Measurements from ENCODE around the gene SYTL5. TPM values are rescaled to one million over a fixed set of nuclear protein-coding genes. Genes with fewer than 3 reads are reported as not detected.
A peak's percentile ranks its signal among the peaks of the same experiment; 100 is the strongest.

Gene SYTL5
- total RNA-seq, 1 donor from 2014 or later = 8.4 TPM

DNA sequence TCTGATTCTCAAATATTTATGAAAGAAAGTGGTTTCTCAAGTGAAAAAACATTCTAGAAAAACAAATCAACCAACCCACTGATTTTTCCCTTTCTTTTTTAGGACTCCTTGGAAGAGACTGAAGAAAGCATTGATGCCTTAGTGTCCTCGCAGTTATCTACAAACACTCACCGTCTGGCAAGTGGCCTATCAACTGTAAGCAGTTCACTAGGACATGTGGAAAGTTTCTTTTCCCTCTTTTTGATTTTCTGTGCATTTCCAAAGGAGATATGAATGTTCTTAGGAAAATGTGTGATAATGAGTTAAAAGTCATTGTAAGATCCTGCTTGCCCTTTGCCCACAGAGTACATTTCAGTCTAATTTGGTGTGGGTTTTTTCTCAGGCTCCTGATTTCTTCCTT is 95.9 kb downstream of the SYTL5 start:
- Mint-ChIP-seq H3K4me1 (ENCODE audit: low read depth, unreplicated experiment) (no peaks in the 10 kb centered on the region), H3K4me3 (ENCODE audit: unreplicated experiment) (no peak overlapping the region), H3K36me3 (ENCODE audit: low read depth, unreplicated experiment) (no peaks in the 10 kb centered on the region), H3K27ac (ENCODE audit: unreplicated experiment) (no peak overlapping the region), H3K9me3 (ENCODE audit: unreplicated experiment) (no peaks in the 10 kb centered on the region), H3K27me3 (ENCODE audit: low read depth, unreplicated experiment) (no peaks in the 10 kb centered on the region)
- Histone ChIP-seq H2AFZ (ENCODE audit: low read depth, low read length) (no peak overlapping the region), H3K4me1 (ENCODE audit: insufficient read depth, low read length) (no peaks in the 10 kb centered on the region), H3K4me2 (ENCODE audit: low read length) (no peak overlapping the region), H3K9me3 (ENCODE audit: insufficient read depth, low read depth, low read length) (no peaks in the 10 kb centered on the region), H3K36me3 (ENCODE audit: insufficient read depth, low read length) (peaks cover 2% of the 10 kb centered on the region), H3K27ac (ENCODE audit: low read depth, low read length) (no peak overlapping the region), H3K27me3 (ENCODE audit: insufficient read depth, low read length) (no peaks in the 10 kb centered on the region), H3K4me3 (ENCODE audit: insufficient read depth, low read depth, low read length) (no peak overlapping the region), H3K9ac (ENCODE audit: low read length) (no peak overlapping the region), H4K20me1 (ENCODE audit: insufficient read depth, low read length) (no peaks in the 10 kb centered on the region), H3K79me2 (ENCODE audit: insufficient read depth, low read length) (no peaks in the 10 kb centered on the region)
- FAIRE-seq (peak; percentile 32), DNase-seq (ENCODE audit: low read depth) (no peak)
- TF ChIP-seq CTCF (IDR thresholded peaks at IDR 0.05; ENCODE audit: insufficient read depth, low read depth, low read length) = no peak
- no peak for TF ChIP-seq EZH2 (IDR thresholded peaks at IDR 0.05; ENCODE audit: insufficient read depth, low read length)

GRCh38 chrX:38102875-38103274 is 96.5 kb downstream of the SYTL5 start:
- no peaks in the 10 kb centered on the region for H3K36me3 Mint-ChIP-seq (ENCODE audit: low read depth, unreplicated experiment)
- Histone ChIP-seq H3K79me2 (ENCODE audit: insufficient read depth, low read length) (no peaks in the 10 kb centered on the region), H2AFZ (ENCODE audit: low read depth, low read length) (no peak overlapping the region), H3K4me2 (ENCODE audit: low read length) (no peak overlapping the region), H3K4me3 (ENCODE audit: insufficient read depth, low read depth, low read length) (no peak overlapping the region), H3K4me1 (ENCODE audit: insufficient read depth, low read length) (no peaks in the 10 kb centered on the region), H3K27ac (ENCODE audit: low read depth, low read length) (no peak overlapping the region), H4K20me1 (ENCODE audit: insufficient read depth, low read length) (no peaks in the 10 kb centered on the region), H3K9me3 (ENCODE audit: insufficient read depth, low read depth, low read length) (no peaks in the 10 kb centered on the region), H3K27me3 (ENCODE audit: insufficient read depth, low read length) (no peaks in the 10 kb centered on the region), H3K9ac (ENCODE audit: low read length) (no peak overlapping the region), H3K36me3 (ENCODE audit: insufficient read depth, low read length) (peaks cover 2% of the 10 kb centered on the region)
- DNase-seq (ENCODE audit: low read depth) = peak; percentile 49
- H3K4me1 Mint-ChIP-seq (ENCODE audit: low read depth, unreplicated experiment) = no peaks in the 10 kb centered on the region
- H3K9me3 Mint-ChIP-seq (ENCODE audit: unreplicated experiment) = no peaks in the 10 kb centered on the region
- H3K27me3 Mint-ChIP-seq (ENCODE audit: low read depth, unreplicated experiment) = no peaks in the 10 kb centered on the region
- no peak overlapping the region for H3K4me3 Mint-ChIP-seq (ENCODE audit: unreplicated experiment)
- TF ChIP-seq EZH2 (IDR thresholded peaks at IDR 0.05; ENCODE audit: insufficient read depth, low read length) (no peak), CTCF (IDR thresholded peaks at IDR 0.05; ENCODE audit: insufficient read depth, low read depth, low read length) (no peak)
- no peak for FAIRE-seq
- no peak overlapping the region for H3K27ac Mint-ChIP-seq (ENCODE audit: unreplicated experiment)

GRCh38 chrX:38103857-38104812 is 97.8 kb downstream of the SYTL5 start:
- no peak overlapping the region for H3K4me3 Mint-ChIP-seq (ENCODE audit: unreplicated experiment)

More at GRCh38 chrX:38103857-38104812, 97.8 kb downstream of the SYTL5 start:
- TF ChIP-seq CTCF (IDR thresholded peaks at IDR 0.05; ENCODE audit: insufficient read depth, low read depth, low read length) (no peak), EZH2 (IDR thresholded peaks at IDR 0.05; ENCODE audit: insufficient read depth, low read length) (no peak)
- Histone ChIP-seq H3K9me3 (ENCODE audit: insufficient read depth, low read depth, low read length) (no peaks in the 10 kb centered on the region), H3K36me3 (ENCODE audit: insufficient read depth, low read length) (peaks cover 2% of the 10 kb centered on the region), H3K27me3 (ENCODE audit: insufficient read depth, low read length) (no peaks in the 10 kb centered on the region), H3K4me2 (ENCODE audit: low read length) (no peak overlapping the region), H3K27ac (ENCODE audit: low read depth, low read length) (no peak overlapping the region), H3K4me3 (ENCODE audit: insufficient read depth, low read depth, low read length) (no peak overlapping the region), H3K4me1 (ENCODE audit: insufficient read depth, low read length) (no peaks in the 10 kb centered on the region), H2AFZ (ENCODE audit: low read depth, low read length) (no peak overlapping the region), H4K20me1 (ENCODE audit: insufficient read depth, low read length) (no peaks in the 10 kb centered on the region), H3K79me2 (ENCODE audit: insufficient read depth, low read length) (no peaks in the 10 kb centered on the region), H3K9ac (ENCODE audit: low read length) (no peak overlapping the region)
- Mint-ChIP-seq H3K9me3 (ENCODE audit: unreplicated experiment) (no peaks in the 10 kb centered on the region), H3K36me3 (ENCODE audit: low read depth, unreplicated experiment) (no peaks in the 10 kb centered on the region), H3K27ac (ENCODE audit: unreplicated experiment) (no peak overlapping the region), H3K4me1 (ENCODE audit: low read depth, unreplicated experiment) (no peaks in the 10 kb centered on the region), H3K27me3 (ENCODE audit: low read depth, unreplicated experiment) (no peaks in the 10 kb centered on the region)
- peak; percentile 23 for DNase-seq (ENCODE audit: low read depth)
- FAIRE-seq = no peak
